ENCODE data around the gene RALGPS2.

The RALGPS2 gene

DNA sequence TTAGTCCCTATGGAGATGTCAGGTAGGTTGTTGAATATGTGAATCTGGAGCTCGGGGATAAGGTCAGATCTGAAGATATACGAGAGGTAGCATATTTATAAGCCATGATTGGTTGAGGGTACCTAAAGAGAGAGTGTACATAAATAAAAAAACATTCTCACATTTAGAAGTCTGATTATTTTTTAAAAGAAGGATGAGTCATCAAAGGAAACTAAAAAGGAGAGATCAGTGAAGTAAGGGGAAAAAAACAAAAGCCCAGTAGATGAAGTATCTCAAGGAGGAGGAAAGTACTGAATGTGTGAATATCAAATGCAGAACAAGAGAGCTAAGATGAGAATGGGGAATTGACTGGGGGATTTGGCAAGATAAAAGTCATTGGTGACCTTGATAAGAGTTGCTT is 161.5 kb downstream of the RALGPS2 start:
- H3K4me3 ChIP-seq (ENCODE audit: low read length): no peak overlapping the region
- DNase-seq (ENCODE audit: low read depth, low spot score): no peak

DNA sequence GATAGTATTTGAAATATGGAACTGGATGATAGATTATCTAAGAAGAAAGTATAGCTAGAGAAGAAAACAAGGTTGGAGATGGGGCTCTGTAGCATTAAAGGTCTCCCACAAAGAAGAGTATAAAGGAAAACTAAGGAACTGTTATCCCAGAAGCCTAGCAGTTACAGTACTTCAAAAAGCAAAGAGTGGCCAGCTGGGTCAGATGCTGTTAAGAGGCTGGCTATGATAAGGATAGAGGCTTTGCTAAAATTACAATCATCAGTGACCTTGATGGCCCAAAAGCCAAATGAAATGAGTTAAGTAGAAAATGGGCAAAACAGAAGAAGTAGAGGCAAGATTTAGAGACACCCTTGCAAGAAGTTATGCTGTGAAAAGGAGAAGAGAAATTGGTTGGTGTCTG is 170.9 kb downstream of the RALGPS2 start:
- H3K4me3 ChIP-seq (ENCODE audit: low read length): no peak overlapping the region
- DNase-seq (ENCODE audit: low read depth, low spot score): no peak

DNA sequence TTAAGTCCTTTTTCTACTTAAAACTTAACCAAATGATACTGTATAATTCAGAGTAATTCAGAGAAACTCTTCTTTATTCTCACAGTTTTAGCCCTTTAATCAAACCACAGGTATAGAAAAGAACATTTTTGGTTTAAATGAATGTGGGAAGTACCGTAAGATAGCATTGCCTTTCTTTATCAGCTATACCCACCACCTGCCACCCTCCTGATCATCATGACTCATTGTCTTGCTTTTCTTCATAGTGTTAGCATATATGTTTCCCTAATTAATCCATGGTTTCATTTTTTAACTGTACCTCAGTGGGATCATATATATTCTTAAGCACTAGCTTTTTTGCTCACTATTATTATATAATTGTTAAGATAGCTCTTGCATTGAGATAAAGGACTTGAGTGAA is 173.4 kb downstream of the RALGPS2 start:
- H3K4me3 ChIP-seq (ENCODE audit: low read length): no peak overlapping the region
- DNase-seq (ENCODE audit: low read depth, low spot score): no peak

DNA sequence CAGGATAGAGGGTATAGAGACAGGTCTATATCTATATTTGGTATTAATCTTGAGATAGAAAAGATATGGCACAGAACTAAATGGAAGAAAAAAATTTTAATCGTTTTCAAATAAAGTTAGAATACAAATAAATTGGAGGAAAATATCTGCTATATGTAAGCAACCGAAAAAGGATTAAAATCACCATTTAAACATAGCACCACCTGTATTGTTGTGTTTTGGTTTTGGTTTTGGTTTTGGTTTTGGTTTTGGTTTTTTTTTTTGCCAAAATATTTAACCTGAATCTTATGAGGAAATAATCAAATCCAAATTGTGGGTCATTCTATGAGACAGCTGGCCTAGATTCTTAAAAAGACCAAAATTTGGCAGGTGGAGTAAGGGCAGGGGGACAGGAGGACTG is 174.4 kb downstream of the RALGPS2 start:
- H3K4me3 ChIP-seq (ENCODE audit: low read length): no peak overlapping the region
- no peak for DNase-seq (ENCODE audit: low read depth, low spot score)

DNA sequence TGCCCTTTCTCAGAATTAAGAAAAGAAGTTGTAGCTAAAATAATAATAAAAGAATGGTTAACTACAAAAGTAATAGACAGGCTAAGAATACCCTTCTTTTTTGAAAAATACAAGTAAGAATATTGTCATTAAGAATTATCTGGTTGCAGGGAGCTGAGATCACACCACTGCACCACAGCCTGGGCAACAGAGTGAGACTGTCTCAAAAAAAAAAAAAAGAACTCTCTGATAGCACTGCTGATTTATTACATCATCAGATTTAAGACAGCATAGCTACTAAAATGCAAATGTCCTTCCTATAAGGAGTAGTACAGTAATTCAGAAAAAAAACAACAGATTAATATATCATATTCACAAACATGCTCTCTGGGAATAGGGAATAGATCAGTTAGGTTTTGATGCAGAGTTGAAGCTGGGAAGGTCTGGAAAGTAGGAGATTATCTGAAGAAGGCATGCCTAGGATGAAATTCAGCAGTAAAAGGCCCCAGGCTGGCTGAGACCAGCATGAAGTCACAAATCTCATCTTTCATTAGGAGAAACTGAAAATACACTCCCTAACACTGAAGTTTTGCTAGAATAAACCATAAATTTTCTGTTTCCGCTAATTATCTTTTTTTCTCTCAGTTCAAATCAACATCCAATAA is 176.6 kb downstream of the RALGPS2 start:
- DNase-seq (ENCODE audit: low read depth, low spot score): no peak
- H3K4me3 ChIP-seq (ENCODE audit: low read length): no peak overlapping the region

DNA sequence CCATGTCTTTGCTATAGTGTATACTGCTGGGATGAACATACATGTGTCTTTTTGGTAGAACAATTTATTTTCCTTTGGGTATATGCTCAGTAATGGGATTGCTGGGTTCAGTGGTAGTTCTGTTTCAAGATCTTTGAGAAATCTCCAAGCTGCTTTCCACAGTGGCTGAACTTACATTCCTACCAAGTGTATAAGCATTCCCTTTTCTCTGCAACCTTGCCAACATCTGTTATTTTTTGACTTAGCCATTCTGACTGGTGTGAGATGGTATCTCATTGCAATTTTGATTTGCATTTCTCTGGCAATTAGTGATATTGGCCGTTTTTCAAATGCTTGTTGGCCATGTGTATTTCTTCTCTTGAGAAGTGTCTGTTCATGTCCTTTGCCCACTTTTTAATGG is 183.3 kb downstream of the RALGPS2 start:
- H3K4me3 ChIP-seq (ENCODE audit: low read length): no peak overlapping the region
- DNase-seq (ENCODE audit: low read depth, low spot score): no peak

DNA sequence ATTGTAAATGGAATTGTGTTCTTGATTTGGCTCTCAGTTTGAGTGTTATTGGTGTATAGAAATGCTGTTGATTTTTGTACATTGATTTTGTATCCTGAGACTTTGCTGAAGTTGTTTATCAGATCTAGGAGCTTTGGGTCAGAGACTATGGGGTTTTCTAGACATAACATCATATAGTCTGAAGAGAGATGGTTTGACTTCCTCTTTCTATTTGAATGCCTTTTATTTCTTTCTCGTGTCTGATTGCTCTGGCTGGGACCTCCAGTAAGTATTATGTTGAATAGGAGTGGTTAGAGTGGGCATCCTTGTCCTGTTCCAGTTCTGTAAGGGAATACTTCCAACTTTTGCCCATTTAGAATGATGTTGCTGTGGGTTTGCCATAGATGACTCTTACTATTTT is 185.0 kb downstream of the RALGPS2 start:
- no peak for DNase-seq (ENCODE audit: low read depth, low spot score)
- H3K4me3 ChIP-seq (ENCODE audit: low read length): no peak overlapping the region

DNA sequence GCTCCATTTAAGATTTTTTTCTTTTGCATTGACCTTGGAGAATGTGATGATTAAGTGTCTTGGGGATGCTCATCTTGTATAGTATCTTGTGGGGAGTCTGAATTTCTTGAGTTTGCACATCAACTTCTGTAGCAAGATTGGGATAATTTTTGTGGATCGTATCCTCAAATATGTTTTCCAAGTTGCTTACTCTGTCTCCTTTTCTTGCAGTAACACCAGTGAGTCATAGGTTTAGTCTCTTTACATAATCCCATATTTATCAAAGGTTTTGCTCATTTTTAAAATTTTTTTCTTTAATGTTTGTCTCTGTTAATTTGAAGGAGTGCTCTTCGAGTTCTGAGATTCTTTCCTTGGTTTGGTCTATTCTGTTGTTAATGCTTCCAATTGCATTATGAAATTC is 187.6 kb downstream of the RALGPS2 start:
- H3K4me3 ChIP-seq (ENCODE audit: low read length): no peak overlapping the region
- DNase-seq (ENCODE audit: low read depth, low spot score): no peak

DNA sequence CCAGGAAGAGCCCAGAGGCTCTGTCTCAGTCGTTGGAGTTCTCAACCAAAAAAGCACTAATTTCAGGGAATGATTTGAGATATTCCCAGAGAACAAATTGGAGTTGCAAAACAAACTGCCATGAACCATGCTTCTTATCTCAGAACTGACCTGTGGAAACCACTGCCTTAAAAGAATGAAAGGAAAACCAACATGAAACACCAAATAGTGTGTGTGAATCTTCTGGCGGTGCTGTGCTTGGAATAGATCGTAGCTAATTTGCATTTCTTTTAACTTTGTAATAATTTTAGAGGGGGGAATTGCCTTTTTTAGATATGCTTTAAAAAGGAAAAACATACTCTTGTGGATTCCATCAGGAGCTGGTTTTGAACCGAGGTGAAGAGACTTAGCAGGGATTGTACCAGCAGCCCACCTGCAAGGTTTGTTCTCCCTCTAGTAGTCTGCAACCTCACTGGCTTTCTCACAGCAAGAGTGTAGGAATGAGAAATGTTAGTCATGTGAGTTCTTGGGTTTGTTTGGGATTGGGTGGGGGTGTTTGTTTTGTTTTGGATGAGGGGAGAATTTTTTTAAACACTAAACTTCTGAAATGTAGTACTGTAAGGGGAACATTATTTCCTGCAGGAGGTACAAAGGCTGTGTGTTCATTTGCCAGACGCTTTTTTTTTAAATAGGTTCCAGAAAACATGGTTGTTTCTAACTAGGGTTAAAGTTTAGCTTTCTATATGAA is 191.6 kb downstream of the RALGPS2 start:
- H3K4me3 ChIP-seq (ENCODE audit: low read length): no peak overlapping the region
- DNase-seq (ENCODE audit: low read depth, low spot score): no peak

DNA sequence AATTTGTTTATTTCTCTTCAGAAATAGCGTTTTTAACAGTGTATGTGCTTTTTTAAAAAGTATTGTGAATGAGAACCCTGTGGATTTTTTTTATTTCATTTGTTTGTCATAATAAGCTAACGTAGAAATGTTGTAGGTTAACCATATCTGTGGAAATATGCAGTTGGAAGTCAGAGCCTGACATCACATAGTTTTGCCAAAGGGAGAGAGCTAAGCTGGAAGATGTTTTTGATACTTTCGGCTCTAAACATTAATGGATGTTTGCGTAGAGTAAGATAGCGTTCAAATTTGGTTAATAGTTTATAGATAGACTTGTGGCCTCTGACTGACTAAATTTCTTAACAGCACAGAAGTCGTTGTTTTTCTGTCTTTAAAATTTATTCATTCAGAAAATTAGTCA is 193.3 kb downstream of the RALGPS2 start:
- no peak overlapping the region for H3K4me3 ChIP-seq (ENCODE audit: low read length)
- DNase-seq (ENCODE audit: low read depth, low spot score): no peak

DNA sequence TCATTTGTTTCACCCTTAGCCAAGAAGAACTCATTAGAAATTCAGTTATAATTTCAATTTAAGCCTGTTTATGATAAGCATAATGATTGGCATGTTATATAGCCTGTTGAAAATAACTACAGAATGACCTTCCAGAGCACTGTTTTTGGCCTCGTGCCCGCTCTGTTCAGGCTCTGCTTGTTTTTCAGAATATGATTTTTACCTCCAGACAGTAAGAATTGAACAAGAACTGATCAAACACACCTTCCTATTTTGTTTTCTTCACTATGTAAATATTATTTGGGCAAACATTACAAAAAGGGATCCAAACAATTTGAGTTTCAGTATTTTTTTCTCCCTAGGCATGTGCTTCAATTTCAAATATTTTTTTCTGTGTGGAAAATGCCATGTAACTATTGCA is 193.9 kb downstream of the RALGPS2 start:
- DNase-seq (ENCODE audit: low read depth, low spot score): no peak
- H3K4me3 ChIP-seq (ENCODE audit: low read length): no peak overlapping the region

DNA sequence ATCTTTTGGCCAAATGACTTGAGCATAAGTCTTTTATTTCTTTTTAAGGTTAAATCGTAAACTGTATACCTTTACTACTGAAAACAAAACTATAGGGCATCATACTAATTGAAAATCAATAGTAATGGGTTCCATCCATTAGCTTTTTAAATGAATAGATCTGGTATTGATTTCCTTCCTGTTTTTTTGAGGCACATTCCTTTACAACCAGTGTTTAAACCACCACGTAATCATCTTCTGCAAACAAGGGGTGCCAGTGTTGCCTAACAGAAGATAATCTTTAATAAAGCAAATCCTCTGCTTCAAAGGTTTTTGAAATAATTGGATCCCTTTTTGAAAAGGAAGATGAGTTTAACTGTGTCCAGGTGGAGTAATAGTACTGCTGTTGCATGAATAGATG is 194.5 kb downstream of the RALGPS2 start:
- no peak for DNase-seq (ENCODE audit: low read depth, low spot score)
- H3K4me3 ChIP-seq (ENCODE audit: low read length): no peak overlapping the region

DNA sequence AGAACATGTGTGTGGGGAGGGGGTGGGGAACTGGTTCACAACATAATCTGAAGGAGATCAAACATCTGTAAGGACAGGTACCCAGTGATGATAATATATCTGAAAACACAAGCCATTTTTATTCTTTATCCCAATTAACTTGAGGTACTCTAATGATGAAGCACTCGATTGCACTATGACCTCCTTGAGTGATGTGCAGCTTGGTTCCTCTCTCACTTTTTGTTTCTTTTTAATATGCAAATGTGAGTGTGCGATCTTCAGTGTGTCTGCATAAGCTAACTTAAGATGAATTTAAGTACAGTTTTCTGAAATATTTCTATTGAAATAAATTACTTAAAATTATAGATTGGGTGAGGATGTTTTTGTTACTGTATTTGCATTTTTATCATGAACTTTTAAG is 196.5 kb downstream of the RALGPS2 start:
- no peak for DNase-seq (ENCODE audit: low read depth, low spot score)
- H3K4me3 ChIP-seq (ENCODE audit: low read length): no peak overlapping the region

DNA sequence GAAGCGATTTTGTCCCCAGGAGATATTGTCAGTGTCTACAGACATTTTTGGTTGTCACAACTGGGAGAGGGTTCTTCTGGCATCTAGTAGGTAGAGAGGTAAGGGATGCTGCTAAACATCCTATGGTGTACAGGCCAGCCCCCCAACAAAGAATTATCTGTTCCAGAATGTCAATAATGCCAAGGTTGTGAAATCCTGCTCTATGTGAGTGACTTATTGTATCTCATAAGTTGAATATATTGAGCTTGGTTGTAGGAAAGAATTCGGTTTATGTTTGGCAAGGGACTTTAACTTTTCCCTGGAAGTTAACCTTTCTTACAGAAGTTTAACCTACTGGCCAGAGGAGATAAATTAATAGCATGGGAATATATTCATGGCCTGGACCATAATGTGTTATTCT is 198.5 kb downstream of the RALGPS2 start:
- no peak for DNase-seq (ENCODE audit: low read depth, low spot score)
- no peak overlapping the region for H3K4me3 ChIP-seq (ENCODE audit: low read length)

DNA sequence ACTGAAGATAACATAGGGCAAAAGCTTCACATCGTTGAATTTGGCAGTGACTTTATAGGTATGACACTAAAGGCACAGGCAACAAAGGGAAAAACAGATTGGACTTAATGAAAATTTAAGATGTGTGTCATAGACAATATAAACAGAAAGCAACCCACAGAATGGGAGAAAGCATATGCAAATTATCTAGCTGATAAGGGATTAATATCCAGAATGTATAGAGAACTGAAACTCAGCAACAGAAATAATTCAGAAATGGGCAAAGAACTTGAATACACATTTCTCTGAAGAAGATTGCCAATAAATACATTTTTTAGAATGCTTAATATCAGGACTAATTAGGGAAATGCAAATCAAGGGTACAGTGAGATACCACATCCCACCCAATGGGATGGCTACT is 201.0 kb downstream of the RALGPS2 start:
- no peak overlapping the region for H3K4me3 ChIP-seq (ENCODE audit: low read length)
- no peak for DNase-seq (ENCODE audit: low read depth, low spot score)

DNA sequence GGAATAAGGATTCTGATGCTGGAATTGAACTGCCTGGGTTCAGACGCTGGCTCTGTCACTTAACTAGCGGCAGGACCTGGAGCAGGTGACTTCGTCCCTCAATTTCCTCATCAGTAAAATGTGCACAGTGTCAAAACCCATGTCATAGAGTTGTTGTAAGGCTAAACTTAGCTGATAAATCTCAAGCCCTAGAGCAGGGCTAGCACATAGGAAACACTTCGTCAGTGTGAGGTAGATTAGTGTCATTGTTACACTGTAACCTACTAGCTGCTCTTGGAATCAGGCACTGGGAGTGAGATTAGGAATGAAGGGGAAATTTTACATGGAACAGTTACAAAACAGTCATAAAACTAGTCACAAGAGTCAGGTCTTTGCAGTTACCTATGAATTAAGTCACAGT is 202.0 kb downstream of the RALGPS2 start:
- no peak for DNase-seq (ENCODE audit: low read depth, low spot score)
- H3K4me3 ChIP-seq (ENCODE audit: low read length): no peak overlapping the region

DNA sequence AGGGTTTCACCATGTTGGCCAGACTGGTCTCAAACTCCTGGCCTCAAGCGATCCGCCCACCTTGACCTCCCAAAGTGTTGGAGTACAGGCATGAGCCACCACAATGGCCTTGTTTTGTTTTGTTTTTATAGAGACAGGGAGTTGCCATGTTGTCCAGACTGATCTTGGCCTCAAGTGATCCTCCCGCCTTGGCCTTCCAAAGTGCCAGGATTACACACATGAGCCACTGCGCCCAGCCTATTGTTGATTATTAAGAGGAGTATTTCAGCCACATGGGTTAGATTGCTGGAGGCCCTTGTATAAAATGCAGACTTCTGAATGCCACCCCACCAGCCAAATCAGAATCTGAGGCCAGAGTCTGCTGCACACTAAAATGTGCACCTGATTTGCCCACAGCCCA is 203.0 kb downstream of the RALGPS2 start:
- DNase-seq (ENCODE audit: low read depth, low spot score): no peak
- no peak overlapping the region for H3K4me3 ChIP-seq (ENCODE audit: low read length)

DNA sequence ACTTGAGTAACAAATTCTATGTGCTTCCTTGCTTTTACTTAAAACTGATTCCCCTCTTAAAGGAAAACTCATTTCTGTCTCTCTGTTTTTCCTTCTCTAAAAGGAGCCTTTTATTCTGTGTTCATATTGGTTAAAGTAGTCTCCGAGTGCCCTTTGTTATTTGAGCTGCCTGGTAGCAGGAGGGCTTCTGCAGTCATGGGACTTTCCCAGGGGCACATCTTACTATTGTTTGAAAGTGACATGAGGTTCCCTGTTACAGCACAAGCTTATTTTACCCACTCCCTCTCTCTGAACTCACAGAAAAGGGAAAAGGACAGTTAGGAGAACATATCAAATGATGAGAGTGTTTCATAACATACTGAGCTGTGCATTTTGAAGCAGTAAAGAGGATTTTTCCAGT is 203.9 kb downstream of the RALGPS2 start:
- no peak for DNase-seq (ENCODE audit: low read depth, low spot score)

DNA sequence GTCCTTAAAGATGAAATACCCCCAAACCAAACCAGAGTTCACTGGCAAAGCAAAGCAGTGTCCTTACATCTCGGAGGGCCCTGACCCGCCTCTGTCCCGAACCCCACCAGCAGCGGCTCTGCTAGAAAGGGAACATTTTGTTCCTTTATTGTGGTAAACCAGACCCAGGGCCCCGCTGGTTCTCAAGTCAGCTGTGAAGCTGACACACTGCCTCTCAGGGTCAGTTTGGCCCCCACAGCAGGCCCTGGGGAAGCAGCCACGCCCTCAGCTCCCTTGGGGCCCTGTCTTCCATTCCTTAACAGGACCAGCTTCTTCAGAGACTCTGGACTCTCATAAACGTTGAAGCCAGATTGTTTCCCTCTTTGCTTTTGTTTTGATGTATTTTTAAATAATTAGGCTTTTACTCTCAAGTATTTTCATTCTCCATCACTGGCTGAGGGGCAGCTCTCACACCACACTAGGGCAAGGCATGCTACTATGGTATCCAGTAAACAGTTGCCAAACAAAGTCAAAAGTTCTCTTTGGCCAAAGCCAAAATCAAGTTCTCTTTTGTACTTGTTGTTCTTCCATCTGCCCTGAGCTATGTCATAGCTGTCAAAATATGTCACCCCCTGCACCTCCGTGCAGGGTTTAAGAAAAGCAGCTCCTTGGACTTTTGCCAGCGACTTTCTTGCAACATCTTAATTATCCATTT is 207.0 kb downstream of the RALGPS2 start:
- no peak for DNase-seq (ENCODE audit: low read depth, low spot score)
- no peak overlapping the region for H3K4me3 ChIP-seq (ENCODE audit: low read length)

More for the DNA sequence above, 203.9 kb downstream of the RALGPS2 start:
- no peak overlapping the region for H3K4me3 ChIP-seq (ENCODE audit: low read length)

DNA sequence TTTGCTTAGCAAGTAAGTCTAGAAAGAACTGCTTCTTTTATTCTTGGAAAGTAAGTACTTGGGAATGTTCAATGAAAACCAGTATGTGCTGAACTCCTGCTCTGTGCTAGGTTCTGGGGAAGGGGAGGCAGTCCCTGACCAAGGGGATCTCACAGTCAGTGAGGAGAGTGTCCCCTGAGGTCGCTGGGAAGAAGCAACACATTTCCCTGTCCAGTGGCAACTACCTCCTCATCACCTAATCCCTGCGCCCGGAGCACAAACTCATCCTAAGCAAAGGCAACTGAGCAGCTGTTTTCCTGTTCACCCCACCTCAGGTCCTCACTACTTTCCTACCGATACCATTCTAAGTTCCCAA is 207.5 kb downstream of the RALGPS2 start:
- DNase-seq (ENCODE audit: low read depth, low spot score): no peak
- H3K4me3 ChIP-seq (ENCODE audit: low read length): no peak overlapping the region

DNA sequence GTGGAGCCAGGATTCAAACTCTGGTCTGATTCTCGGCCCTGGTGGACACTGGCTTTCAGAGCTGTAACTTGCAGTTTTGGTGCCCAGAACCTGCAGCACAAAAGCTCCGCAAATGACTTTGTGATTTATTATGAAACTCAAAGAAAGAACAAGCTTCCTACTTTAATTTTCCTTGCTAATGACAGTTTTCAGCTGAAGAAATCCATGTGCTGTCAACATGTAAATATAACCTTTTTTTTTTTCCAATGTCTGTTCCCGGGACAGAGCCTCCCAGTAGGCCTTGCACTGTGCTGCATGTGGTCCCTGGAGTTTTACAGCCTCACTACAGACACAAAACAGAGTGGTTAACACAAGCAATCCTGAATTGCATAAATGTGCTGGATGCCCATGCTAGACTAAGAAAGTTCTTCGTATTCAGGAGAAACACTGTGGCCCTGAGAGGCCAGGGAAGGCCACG is 208.1 kb downstream of the RALGPS2 start:
- no peak overlapping the region for H3K4me3 ChIP-seq (ENCODE audit: low read length)
- no peak for DNase-seq (ENCODE audit: low read depth, low spot score)

All from Jurkat, Clone E6-1 (cell line).